GM21360 (cell line): ENCODE results near the gene NARS2.
"Not testable (repeated sequence)": the region's sequence is repeated elsewhere in the genome, so short reads cannot be mapped to it uniquely, and the experiment has no call there.

Experiments used
- ATAC-seq: cut with Tn5 transposase; IDR thresholded peaks from one replicate; pipeline ENCODE4 v1.9.1; 2021; ENCODE audit warnings: mild to moderate bottlenecking, moderate library complexity; ENCODE audit not compliant: unreplicated experiment

The NARS2 gene

DNA sequence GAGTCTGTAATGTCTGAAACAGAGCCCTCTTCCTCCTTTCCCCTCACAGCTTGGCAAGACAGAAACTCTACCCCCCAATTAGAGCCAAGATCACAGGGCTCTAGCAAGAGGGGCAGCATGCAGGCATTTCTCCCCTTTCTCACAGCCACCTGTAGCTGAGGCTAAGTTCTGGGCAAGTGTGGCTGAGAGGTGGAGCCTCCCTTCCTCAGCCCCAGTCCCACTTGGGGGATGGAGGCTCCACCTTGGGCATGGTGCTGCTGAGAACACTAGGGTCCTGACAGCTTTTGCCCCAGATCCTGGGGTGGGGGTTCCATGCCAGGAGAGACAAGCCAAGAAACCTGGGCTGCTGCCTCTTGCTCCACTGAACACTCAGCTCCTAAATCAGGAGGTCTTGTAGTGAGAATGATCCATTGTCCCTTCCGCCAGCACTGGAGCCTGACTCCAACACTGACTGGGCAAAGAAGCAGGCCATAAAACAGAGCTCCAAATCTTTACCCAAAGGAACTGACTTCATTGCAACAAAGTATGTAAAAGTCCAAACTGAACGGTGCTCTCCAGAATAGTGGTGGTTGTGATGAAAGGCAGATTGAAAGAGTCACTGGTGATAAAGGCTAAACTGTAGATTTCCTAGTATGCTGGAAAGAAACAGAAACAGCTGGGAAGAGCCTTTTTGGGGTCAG lies 25.6 kb downstream of the NARS2 start:
- ATAC-seq, result no peak

- ATAC-seq, result no peak
These were observed 26.5 kb downstream of the NARS2 start for GRCh38 chr11:78547931-78548705.

DNA sequence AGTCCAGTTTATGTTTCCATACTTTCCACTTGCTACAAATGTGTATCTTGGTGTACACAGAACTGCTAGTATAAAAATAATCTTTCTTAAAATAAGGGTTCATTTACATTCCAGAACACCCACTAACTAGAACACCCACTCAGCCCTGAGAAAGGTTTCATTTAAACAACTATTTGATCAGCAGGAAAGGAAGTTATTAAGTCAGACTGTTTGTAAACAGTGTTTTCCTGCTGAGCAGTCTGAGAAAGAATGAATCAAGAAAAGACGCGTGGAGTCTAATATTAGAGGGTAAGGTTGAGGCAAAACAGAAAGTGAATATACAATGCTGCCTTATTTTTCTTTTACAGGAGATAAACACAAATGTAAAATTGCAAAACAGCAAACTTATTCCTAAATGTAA lies 32.7 kb downstream of the NARS2 start:
- ATAC-seq, result no peak

DNA sequence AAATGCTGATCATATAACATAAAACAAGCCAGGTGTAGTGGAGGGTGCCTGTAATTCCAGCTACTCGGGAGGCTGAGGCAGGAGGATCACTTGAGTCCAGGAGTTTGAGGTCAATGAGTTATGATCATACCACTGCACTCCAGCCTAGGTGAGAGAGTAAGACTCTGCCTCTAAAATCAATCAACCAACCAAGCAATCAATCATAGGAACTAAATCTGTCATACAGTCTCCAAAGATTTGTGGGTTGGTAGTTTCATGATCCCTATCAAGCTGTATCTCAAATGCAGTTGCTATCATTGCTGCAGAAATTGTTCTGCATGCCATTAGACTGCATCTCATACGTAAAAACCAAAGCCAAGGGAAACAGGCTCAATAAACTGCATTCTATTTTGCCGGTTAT lies 33.1 kb downstream of the NARS2 start:
- ATAC-seq, result no peak

DNA sequence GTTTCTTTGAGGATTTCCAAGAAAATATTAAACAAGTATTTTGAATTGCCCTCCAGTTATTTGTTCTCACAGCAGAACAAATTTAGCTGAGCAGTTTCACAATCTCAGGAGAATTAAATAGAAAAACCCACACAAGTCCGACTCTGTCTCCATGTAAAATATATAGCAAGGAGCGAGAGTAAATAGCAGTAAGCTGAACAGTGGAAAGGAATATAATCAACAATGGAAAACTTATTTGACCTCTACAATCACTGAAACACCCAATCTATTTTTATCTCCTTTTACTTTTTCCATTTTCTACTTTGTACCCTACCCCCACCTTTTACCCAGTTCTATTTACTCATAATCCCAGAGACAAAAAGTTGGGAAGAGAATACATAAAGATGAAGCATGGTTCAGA lies 34.4 kb downstream of the NARS2 start:
- ATAC-seq, result no peak

GRCh38 chr11:78539506-78539905 lies 35.2 kb downstream of the NARS2 start:
- no peak for ATAC-seq

- ATAC-seq, result no peak
These were observed 37.7 kb downstream of the NARS2 start for GRCh38 chr11:78536933-78537332.

DNA sequence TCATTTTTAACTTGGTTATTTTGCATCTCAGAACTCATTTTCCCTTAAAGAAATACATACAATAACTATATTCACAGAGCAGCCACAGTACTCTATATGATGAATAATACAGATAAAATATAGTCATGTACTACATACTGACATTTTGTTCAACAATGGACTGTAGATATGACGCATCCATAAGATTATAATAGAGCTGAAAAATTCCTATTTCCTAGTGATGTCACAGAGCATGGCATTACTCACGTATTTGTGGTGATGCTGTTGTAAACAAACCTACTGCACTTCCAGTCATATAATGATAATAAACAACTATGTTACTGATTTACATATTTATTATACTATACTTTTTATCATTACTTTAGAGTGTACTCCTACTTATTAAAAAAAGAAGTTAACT lies 38.7 kb downstream of the NARS2 start:
- no peak for ATAC-seq

DNA sequence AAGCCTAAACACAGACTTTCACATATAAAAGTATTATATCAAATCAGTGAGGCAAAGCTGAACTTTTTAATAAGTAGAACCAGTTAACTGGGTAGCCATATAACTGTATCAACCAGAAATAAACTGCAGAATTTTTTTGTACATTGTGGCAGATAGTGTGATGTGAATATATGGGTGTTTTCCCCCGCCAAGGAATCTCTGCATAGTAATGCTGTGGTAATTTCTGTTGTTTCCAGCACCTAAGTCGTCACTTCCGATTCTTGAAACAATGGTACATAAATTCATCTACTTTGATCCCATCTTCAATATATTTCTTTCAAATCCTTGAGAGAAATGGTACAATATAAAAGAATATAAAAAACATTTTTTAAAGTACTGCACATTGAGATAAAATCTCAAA lies 39.6 kb downstream of the NARS2 start:
- ATAC-seq, result no peak

DNA sequence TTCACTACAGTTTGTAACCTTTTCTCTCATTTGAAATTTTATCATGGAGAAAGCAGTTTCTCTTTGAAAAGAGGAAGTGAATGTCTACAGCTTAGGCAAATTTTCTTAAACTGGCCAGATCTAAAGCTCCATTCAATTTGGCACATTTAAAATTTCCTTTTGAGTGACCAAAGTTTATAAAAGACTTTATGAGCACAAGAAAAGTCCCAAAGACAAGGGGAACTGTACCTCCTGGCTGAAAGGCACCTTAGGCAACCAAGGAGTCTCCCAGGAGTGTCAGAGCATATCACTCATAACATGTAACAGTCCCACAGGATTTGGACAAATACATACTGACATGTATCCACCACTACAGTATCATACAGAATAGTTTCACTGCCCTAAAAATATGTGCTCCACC lies 41.3 kb downstream of the NARS2 start:
- no peak for ATAC-seq

DNA sequence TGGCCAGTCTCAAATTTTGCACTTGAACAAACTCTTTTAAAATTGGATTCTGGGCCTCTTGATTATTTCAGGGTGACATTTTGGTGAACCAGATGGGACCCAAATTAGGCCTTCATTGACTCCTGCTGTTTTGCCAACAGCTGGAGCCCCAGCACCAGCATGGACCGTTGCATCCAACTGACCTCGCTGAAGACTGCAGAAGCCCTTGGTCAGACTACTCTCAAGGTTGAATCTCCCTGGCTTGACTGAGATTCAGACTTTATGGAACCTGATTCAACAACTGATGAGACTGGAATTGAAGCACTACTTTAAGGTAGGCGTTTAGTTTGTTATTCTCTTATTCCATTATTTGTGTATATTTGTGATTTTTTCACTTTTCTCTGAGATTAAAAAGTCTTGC lies 41.7 kb downstream of the NARS2 start:
- no peak for ATAC-seq

DNA sequence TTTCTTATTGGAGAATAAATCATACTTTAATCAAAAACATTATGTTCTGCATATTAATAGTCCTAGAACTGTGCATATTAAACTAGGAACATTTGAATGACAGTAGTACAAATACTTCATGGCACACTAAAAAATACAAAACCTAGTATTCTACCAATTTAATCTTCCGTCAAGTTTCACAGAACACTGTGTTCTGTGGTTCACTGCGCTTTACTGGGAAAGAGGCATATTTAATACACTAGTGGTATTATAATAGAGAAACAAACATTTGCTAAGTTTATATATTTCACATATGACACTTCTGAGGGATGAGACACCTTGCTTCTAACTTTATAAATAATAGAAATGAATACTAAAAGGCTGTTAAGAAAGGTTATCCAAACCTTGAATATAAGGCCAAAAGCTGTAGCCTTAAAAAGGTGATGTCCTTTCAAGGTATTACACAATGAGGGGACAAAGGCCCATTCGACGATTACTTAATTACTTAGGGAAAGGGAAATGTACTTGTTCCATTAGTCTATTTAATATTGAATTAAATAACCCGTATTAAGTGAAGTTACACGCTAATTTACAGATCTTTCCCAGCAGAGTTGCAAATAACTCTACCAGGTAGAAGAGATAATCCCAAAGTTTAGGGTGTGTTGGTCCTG lies 48.0 kb downstream of the NARS2 start:
- no peak for ATAC-seq

DNA sequence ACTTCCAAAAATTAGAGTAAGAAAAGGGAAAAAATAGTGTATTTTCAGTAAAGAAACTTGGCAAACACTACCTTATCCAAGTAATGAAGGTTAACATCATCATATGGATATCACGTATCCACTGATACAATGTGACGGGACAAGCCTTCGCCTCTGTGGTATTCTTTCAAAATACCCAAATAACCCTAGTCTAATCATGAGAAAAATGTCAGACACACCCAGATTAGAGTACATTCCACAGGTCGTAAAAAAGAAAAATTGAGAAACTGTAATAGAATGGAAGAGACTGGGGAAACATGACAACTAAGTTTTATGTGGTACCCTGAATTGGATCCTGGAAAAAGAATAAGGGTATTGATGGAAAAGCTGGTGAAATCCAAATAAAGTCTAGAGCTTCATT lies 48.9 kb downstream of the NARS2 start:
- no peak for ATAC-seq

GRCh38 chr11:78520230-78520629 lies 54.4 kb downstream of the NARS2 start:
- no peak for ATAC-seq

GRCh38 chr11:78516281-78516680 lies 58.4 kb downstream of the NARS2 start:
- ATAC-seq, result no peak

DNA sequence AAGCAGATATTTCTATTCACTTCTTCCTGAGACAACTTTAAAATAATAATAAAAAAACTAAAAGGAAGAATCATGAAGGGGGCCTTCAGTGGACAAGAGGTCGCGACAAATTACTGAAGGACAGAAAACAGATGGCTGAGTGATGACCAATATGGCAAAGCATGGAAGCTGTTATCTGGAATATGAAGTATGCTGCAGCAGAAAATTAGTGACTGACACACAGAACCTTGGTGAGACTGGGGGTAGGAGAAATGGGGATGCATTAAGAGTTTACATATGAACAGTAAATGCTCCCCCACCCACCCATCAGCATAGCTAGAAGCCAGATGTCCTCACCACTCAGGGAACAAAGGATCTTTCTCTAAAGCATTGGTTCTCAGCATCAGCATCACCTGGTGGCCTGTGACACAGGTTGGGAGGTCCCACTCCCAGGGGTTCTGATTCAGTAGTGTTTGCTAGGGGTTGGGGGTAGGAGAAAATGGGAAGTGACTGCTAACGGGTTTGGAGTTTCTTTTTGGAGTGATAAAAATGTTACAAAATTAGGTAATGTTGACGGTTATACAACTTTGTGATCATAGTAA lies 59.7 kb downstream of the NARS2 start:
- no peak for ATAC-seq

DNA sequence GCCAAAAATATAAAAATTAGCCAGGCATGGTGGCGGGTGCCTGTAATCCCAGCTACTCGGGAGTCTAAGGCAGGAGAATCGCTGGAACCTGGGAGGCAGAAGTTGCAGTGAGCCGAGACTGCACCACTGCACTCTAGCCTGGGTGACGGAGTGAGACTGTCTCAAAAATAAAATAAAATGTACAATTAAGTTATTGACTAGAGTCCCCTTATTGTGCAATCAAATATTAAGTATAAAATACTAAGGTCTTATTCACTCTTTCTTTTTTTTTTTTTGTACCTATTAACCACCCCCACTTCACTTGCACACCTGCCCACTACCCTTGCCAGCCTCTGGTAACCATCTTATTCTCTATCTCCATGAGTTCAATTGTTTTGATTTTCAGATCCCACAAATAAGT lies 61.6 kb downstream of the NARS2 start:
- ATAC-seq, result not testable (repeated sequence)

- no peak for ATAC-seq
These were observed 64.1 kb downstream of the NARS2 start for GRCh38 chr11:78510597-78510996.

- ATAC-seq, result no peak
These were observed 64.6 kb downstream of the NARS2 start for GRCh38 chr11:78510025-78510596.

DNA sequence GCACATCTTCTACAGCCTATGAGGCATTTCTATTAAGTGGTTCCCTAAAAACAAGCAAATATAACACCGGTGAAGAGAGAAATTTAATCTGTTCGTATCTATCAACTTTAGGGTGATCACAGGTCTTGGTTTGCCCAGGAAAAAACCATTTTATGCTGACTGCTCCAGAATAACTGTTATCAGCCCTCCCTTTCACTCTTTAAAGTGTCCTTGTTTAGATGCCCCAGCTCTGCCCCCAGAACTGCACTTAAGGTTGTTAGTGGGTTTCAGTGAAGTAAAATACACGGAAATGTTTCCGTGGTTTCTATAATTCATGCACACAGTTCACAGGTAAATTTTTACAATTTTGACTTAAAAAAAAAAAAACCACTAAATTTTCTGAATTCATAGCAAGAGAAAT lies 70.0 kb downstream of the NARS2 start:
- no peak for ATAC-seq

DNA sequence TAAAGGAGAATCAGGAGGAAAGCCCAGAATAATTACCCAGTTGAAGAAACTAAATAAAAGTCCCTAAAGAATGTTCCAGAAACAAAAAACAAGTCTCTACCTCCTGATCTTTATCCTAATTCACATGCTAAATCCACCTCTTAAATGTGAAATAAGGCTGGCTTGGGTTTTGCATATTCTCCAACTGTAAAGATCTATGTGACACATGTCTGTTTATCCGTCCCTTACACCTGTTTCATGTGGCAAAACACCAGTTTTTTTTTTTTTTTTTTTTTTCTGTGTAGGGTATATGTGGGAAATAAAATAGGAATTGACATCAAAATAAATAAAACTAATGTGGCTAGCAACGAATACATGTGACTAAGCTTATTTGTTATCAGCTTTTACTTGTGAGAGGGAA lies 70.5 kb downstream of the NARS2 start:
- no peak for ATAC-seq
